GM18517 (cell line): ENCODE results near the gene TPP2.

Source experiments
- ATAC-seq: cut with Tn5 transposase; IDR thresholded peaks from one replicate; pipeline ENCODE4 v1.9.1; 2021; ENCODE audit warnings: mild to moderate bottlenecking, moderate library complexity; ENCODE audit not compliant: unreplicated experiment

Gene TPP2

DNA sequence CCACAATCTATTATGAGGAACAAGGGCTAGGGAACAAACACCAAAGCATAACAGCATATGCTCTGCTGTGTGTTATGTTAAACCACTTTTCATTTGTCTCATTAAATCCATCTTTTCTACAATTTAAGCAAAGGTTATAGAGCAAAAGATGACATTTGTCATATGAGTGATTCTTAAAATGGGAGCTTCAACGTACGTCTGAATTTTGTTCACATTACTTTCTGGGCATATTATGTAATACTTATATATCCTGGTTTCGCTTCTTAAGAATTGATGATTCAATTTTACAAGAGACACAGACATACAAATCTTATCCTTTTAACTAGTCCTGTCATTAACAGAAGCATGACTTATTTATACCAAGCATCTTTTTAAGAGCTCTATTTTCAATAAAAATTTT, 3.3 kb upstream of the TPP2 start:
- no peak for ATAC-seq

DNA sequence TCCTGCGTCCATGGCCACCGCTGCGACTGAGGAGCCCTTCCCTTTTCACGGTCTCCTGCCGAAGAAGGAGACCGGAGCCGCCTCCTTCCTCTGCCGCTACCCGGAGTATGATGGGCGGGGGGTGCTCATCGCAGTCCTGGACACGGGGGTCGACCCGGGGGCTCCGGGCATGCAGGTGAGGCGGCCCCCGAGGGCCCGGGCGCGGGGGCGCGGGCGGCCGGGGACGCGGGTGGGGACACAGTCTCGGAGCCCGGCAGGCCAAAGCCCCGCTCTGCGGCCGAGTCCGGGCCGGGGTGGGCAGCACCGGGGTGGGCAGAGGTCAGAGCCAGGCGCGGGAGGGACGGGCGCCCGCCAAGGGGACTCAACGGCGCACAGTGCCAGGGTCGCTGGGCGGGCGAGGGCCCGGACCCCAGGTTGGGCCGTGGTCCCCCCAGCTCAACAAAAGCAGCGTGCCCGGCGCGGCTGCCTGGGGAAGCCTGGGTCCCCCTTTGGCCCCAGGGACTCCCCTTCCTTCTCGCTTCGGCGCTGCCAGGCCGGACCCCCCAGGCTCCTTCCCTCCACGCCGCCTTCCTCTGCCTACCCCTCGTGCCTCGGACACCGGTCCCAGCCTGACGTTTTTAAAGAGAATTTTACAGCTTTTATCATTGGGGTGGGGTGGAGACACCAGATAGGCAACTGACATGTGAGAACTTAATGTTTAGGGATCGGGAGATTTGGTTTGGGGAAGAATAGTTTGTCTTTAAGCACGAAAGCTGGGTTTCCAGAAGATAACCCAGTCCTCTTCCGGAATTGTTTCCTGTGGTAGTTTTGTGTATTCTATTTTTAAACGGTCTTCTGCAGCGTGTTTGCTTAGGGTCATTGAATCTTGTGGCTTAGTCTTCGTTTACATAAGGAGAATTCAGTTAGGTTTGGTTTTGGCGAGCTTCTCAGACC, 509 bp downstream of the TPP2 start:
- peak; percentile 31 for ATAC-seq

DNA sequence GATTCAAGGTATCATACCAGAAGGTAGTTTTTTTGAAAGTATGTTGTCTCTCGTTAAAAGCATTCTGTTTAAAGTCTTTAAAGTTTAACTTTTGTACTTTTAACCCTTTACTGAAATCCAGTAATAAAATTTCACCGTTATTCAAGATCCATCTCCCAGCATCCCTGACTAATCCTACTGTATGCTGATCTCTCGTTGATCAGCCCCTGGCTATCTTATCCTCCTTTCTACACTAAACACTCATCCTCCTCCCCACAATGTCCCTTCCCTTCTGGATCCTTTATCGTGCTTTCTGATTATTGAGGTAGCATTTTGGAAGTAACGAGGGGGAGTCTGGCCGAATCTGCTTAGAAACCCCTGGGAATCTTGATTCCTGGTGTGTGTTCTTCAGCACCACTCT, 1.3 kb downstream of the TPP2 start:
- ATAC-seq: no peak

DNA sequence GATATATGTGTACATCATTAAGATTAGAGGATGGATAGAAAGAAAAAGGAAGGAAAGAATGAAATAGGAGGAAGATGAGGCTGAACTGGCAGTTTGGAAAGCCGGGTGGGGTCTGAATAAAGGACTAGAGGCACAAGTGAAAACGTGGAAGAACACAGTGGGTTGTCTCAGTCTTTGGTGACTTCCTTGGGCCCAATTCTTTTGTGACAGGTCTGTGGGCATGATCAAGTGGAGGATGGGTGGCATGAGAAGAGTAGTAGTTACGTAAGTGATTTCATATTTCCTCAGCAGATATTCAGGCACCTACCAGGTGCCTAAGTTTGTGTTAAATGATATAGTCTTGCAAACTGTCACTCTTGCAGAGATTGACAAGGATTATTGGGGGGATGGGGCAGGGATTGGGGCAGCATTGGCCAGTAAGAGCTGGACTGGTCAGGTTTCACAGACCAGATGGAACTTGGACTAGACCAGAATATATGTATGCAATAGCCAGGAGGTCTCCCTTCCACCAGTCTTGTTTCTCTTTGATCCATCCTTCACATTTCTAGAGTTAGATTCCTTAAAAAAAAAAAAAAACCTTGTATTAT, 2.7 kb downstream of the TPP2 start:
- ATAC-seq: no peak

DNA sequence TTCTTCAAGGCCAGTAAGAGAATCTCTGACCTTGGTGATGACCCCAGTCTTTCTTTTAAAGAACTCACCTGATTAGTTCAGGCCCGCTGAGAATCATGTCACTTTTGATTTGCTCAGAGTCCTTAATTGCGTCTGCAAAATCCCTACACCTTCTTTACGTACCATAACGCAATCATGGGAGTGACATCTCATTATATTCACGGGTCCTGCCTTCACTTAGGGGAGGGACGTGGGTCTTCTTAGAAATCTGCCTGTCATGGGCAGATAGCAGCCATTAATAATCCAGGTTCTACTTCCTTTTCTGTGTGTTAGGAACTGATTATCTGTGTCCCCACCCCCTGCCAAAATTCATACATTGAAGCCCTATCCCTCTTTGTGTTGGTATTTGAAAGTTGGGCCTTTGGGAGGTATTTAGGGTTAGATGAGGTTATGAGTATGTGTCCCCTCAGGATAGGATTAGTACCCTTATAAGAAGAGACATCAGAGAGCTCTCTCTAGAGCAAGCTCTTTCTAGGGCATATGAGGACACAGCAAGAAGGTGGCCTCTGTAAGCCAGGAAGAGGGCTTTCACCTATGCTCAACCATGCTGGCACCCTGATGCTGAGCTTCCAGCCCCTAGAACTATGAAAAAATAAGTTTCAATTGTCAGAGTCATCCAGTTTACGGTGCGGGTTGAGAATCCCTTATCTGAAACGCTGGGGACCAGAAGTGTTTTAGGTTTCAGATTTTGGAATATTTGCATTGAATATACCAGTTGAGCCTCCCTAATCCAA, 9.9 kb downstream of the TPP2 start:
- no peak for ATAC-seq

DNA sequence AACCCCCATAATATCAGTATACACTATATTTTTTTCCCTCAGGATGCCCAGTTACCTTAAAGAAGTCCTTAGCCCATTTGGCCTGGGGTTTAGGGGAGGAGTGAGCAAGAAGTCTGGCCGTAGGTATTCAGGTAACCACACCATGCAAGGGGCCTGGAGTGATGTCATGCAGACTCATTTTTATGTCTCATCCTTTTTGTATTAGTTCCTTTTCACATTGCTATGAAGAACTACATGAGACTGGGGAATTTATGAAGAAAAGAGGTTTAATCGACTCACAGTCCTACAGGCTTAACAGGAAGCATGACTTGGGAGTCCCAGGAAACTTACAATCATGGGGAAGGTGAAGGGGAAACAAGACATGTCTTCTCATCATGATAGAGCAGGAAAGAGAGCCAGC, 12.2 kb downstream of the TPP2 start:
- no peak for ATAC-seq

DNA sequence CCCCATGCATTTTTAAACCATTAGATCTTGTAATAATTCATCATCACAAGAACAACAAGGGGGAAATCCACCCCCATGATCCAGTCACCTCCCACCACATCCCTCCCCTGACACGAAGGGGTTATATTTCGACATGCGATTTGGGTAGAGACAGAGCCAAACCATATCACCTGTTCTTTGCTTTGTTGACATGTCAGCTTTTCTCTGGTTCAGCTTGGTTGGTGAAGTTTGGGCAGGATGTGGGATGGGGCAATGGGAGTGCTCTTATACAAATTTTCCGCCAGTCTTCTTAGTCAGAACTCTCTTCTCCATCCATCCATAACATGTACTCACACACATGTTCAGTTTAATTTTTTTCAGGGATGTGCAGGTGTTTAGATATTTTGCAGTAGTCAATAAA, 12.9 kb downstream of the TPP2 start:
- no peak for ATAC-seq

DNA sequence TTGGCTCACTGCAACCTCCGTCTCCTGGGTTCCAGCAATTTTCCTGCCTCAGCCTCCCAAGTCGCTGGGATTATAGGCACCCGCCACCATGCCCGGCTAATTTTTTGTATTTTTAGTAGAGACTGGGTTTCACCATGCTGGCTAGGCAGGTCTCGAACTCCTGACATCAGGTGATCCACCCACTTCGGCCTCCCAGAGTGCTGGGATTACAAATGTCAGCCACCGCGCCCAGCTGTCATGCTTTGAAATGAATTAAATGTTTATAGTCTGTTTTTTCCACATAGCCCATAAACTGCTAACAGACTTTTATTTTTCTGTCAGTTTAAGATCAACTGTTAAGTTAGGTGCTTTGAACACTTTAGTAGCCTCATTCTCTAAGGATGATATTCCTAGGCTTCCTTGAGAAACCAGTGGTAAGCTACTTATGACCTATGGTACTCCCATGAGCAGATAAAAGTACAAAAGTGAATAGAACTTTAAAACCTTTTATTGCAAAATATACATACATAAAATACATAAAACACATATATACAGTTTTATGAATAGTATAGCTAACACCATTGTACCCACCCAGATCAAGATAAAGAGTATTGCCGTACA, 13.6 kb downstream of the TPP2 start:
- ATAC-seq: no peak

DNA sequence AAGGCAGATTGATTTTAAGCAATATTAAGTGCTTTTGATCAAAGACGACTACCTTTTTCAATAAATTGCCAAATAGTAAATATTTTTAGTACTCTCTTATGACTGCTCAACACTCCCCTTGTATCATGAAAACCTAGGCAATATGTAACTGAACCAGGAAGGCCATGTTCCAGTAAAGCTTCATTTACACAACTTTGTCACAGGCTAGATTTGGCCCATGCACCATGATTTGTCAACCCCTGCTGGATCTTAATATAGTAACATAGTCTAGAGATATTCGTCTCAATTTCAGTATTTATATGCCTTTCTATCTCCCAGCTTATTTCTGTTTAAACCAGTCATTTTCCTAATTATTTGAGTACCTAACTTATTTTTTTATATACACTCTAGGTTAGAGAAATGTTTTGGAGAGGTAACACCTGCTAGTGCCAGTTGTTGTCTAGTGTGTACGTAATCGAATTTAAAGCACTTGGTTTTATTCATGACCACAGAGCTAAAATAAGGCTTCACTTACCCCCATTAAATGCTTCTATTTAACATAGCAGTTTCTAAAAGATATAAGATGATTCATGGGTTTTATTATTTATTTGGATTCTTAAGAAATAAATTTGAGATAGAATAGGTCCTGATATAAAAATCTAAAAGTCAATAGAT, 21.0 kb downstream of the TPP2 start:
- ATAC-seq: no peak

DNA sequence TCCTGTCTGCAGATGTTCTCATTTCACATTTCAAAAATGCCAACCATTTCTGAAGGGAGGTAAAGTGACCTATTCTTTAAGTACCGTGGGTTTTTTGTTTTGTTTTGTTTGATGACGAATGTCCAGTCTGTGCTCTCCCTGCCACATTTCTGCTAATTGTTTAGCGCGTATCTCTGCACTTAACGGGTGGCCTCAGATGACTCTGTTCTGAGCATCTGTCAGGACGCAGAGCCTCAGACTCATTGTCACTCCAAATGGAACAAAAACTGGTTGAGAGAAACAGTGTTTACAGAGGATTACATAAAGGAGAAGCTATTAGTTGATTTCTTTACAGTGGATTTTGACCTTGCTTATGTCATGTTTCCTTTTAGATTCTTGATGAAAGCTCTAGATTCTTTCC, 23.7 kb downstream of the TPP2 start:
- no peak for ATAC-seq

DNA sequence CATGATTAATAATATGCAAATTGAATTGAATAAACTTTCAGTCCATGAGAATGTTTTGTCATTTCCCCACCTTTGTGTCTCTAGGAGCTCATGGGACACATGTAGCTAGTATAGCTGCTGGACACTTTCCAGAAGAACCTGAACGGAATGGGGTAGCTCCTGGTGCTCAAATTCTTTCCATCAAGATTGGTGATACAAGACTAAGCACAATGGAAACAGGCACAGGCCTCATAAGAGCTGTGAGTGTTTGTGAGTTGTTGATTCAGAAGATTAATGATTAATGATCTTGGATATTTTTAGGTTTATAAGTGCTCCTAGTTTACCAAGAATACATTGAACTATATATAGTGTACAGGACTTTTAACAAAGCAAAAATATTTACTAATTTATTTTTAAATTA, 30.1 kb downstream of the TPP2 start:
- no peak for ATAC-seq

DNA sequence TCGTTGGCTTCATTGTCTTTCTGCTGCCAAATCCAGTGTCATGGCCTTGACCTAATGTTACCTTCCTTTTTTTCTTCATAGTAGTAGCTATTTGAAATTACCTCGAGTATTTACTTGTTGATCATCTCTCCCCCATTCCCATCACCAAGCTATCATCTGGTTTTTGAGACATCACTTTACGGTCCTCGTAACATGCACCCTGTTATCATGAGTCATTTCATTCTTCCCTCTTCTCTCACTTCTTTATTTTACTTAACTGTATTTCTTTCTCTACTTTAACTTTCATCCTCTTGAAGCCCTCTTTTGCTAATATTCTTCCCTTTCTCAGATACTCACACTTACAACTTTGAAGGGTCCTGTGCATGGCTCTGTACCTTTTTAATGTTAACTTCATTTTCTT, 31.8 kb downstream of the TPP2 start:
- no peak for ATAC-seq

DNA sequence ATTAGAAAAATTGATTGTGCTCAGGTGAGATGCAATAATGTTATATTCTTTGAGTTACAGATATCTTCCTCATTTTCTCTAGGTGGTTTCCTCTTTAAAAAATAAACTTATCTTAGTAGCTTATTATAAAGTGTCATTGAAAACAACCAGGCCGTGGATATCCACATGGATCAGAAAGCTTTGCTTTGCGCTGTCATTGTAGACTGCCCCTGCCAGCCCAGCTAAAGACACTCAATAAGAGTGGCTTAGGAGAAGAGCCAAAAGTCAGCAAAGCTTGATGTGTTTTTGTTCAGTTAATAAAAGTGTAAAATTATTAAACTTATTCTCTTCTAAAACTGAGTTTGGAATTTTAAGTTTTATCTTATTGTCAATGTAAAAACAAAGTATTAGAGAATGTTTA, 34.4 kb downstream of the TPP2 start:
- ATAC-seq: no peak

DNA sequence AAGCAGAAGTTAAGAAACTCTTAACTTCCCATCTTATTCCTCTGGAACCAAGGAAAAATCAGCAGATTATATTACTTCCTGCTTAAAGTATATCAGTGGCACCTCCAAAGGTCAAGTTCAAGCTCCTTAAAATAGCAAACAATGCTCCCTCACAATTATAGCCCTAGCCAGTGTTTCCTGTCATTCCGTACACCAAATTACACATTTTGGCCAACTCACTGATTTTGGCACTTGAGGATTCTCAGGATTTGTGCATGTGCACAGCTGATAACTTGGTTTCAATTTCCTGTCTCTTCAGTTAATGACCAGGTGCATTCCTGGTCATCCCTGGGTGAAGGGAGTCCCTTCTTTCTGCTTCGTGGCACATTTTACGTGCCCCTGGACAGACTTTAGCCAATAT, 42.0 kb downstream of the TPP2 start:
- no peak for ATAC-seq

DNA sequence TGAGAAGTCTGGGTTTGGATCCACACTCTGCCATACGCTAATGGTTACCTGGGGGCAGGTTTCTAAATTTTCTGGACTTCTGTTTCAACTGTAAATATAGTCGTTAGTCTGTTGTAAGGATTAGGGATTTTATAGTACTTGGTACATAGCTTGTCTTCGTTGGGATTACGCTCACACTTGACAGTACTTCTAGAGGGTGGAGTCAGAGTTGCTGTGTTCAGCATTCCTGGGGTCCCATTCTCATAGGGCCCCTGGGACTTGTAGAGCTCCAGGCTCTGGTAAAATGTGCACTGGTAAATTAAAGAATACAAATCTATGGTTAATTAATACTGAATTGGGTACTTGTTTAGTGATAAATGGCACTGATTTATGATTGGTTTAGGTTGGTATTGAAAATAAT, 45.2 kb downstream of the TPP2 start:
- no peak for ATAC-seq

DNA sequence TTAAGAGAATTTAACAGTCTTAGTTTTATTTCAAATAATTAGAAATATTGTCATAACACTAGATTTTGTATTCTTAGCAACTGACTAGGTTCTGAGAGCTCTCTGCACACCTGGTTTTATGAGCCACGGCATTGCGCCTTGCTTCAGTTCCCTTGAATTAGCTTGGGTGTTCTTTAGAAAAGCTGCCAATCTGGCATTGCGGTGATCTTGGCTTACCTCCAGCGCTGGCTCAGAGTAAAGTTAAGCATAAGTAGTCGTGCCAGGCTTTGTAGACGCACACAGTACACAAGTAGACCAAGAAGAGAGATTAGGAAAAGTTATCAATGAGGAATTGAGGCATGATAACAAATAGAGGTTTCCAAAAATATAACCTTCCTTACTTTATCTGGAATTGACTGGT, 45.7 kb downstream of the TPP2 start:
- ATAC-seq: no peak

DNA sequence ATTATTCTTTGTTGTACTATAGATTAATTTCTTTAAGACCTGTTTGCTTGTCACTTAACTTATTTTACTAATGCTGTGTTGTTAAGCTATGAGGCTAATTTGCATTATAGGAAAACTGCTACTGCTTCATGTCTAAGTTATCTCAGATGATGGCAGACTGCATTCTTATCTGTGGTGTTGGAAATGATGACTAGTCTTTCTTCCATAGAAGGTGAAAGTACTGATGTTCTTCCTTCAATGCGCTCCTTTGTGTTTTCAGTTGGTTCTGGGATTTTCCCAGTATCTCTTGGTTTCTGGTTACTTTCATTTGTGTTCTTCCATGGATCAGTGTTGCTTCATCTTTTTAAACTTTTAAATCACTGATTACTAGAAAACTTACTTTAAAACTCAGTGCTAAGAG, 46.9 kb downstream of the TPP2 start:
- ATAC-seq: no peak

DNA sequence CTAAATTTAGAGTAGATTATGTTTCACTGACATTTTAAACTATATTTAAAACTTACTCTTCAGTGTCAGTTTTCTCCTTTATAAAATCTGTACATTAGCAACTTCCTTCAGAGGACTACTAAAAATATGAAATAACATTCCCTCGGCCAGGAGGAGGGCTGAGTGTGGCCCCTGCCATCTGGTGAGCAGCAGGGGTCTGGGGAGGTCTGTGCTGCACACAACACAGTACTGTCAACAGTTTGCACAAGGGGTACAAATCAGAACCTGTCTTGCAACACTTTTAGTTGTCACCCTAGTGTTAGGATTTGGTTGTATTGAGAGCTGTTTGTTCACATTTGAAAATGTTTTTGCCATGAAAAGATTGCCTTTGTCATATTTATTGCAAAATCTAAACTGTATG, 48.9 kb downstream of the TPP2 start:
- no peak for ATAC-seq

DNA sequence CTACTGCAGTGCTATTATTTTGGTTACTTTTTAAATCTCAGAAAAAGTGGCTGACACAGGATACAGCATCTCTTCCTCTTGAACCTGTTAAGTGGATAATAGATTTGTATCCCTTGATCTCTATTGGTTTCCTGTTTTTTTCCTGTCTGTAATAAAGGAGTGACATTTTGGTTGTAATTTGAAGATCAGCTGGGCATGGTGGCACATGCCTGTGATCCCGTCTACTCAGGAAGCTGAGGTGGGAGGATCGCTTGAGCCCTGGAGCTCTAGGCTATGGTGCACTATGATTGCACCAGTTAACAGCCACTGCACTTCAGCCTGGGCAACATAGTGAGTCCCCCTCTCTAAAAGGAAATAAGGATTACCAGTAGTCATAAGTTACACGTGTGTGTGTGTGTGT, 51.3 kb downstream of the TPP2 start:
- no peak for ATAC-seq

DNA sequence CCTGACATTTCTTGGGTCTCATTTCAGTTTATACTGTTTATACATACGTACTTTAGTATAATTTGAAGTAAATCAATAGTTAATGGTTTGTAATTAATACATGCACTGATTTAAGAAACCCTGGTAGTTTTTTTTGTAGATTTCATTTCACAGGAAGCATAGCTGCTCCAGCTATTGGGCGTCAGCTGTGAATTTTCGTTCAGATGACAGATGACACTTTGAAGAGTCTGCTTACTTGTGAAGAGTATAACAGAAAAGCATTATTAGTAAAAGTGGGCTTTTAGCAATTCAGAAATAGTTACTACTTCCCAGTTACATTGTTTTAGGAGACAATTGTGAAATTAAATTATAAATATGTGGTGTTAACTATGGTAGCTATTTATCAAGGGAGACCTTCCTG, 53.7 kb downstream of the TPP2 start:
- ATAC-seq: no peak

DNA sequence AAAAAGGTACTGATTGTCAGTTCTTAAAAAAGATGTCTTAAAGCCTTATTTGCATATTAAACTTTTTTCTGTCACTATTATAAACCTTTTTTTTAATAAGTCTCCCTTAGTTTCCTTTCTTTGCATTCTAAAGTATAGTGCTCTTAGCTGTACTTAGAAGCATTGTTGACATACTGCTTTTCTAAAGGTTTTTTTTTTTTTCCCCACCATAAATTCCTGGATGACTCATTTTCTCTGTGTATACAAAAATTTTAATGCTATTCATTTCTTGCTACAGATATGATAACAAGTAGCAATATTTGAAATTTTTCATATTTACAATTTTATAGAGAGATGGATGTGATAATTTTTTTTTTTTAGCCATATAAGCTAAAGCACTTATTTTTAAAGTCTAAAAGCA, 54.6 kb downstream of the TPP2 start:
- ATAC-seq: no peak
